Gastroesophageal sphincter (tissue), 4 donors: ENCODE measurements around the gene SGSH. TPM values are rescaled to one million over a fixed set of nuclear protein-coding genes. Genes with fewer than 3 reads are reported as not detected.

Experiments
- ATAC-seq: fragments of 150-250 bp; one replicate; pipeline ENCODE4 v1.9.1; 2016; ENCODE audit warnings: mild to moderate bottlenecking, moderate library complexity
- H3K27ac ChIP-seq, 4 donors: fragments of 200-600 bp; sonication (generic) in 3 of 4; 1 replicate in 3 of 4; 2 replicates in 1 of 4; pipeline ENCODE4 v1.5.1; 2016 to 2019
- H3K27me3 ChIP-seq: fragments of 200-600 bp; sonication (generic); one replicate; pipeline ENCODE4 v1.5.1; 2019
- H3K36me3 ChIP-seq, 2 donors: fragments of 200-600 bp; sonication (generic); one replicate each; pipeline ENCODE4 v1.5.1; 2019; ENCODE audit warnings: control low read depth in 1 of 2
- H3K4me1 ChIP-seq, 3 donors: fragments of 200-600 bp; sonication (generic); 1 replicate in 2 of 3; 2 replicates in 1 of 3; pipeline ENCODE4 v1.5.1; 2016 to 2019; ENCODE audit warnings: control low read depth in 2 of 3
- H3K4me3 ChIP-seq, 2 donors: fragments of 200-600 bp; sonication (generic); one replicate each; pipeline ENCODE4 v1.5.1; 2019; ENCODE audit warnings: mild to moderate bottlenecking in 1 of 2, moderate library complexity in 1 of 2
- H3K9me3 ChIP-seq, 3 donors: fragments of 200-600 bp; sonication (generic); one replicate each; pipeline ENCODE4 v1.5.1; 2017 to 2019; ENCODE audit warnings: control low read depth in 2 of 3
- CTCF ChIP-seq, 4 experiments: fragments of 200-600 bp in 2 of 4; fragments of 450-650 bp in 2 of 4; sonication (generic) in 1 of 4; IDR thresholded peaks; one replicate each; pipeline ENCODE4 v1.5.1; 2017 to 2019; ENCODE audit warnings: antibody characterized with exemption in 4 of 4, mild to moderate bottlenecking in 2 of 4, moderate library complexity in 2 of 4
- EP300 ChIP-seq: sonication (generic); formaldehyde crosslinking; IDR thresholded peaks from one replicate; pipeline ENCODE4 v1.6.1; 2017; ENCODE audit warnings: antibody characterized with exemption, mild to moderate bottlenecking
- POLR2A ChIP-seq, 2 donors: fragments of 450-650 bp; IDR thresholded peaks; one replicate each; pipeline ENCODE4 v1.6.1; 2017; ENCODE audit warnings: antibody characterized with exemption in 2 of 2, mild to moderate bottlenecking in 2 of 2, moderate library complexity in 1 of 2
- POLR2AphosphoS5 ChIP-seq: sonication (generic); formaldehyde crosslinking; IDR thresholded peaks from one replicate; pipeline ENCODE4 v1.6.1; 2017; ENCODE audit warnings: antibody characterized with exemption
- WGBS, 2 donors: methylation state at CpG; one replicate each; pipeline ENCODE4 v1.1.5; 2018; ENCODE audit warnings: low coverage in 1 of 2; 5-methylcytosine and 5-hydroxymethylcytosine counted together
- total RNA-seq, 4 donors: library from RNA; depleted of rRNA; stranded (reverse); fragments of >200 nt; gene quantifications; one replicate each; pipeline ENCODE4 v1.1.0, GENCODE V29; 2016

Gene SGSH
- total RNA-seq, 4 donors from 2014 or later, result 16.8 to 39.2 (median 18.2) TPM

GRCh38 chr17:80191865-80192661 lies 28.1 kb downstream of the SGSH start:
- ATAC-seq, result peak; percentile 19
- peaks cover 77% of the 10 kb centered on the region for H3K27me3 ChIP-seq
- 30 to 51% methylated on average over 14 to 23 of the region's 29 CpGs for WGBS, 2 donors
- H3K9me3 ChIP-seq, result no peaks in the 10 kb centered on the region
- TF ChIP-seq POLR2A (IDR thresholded peaks at IDR 0.05), result no peak
- TF ChIP-seq POLR2AphosphoS5, result no peak
- TF ChIP-seq EP300, result no peak
- no peak for TF ChIP-seq CTCF (IDR thresholded peaks at IDR 0.05)
- H3K36me3 ChIP-seq, result no peaks in the 10 kb centered on the region
- H3K4me3 ChIP-seq, result no peak overlapping the region
- peaks cover 0 to 22% (median 0%) of the 10 kb centered on the region in 3 donors for H3K4me1 ChIP-seq
- H3K27ac ChIP-seq, result no peak overlapping the region

- Histone ChIP-seq H3K27ac (no peak overlapping the region), H3K9me3 (no peaks in the 10 kb centered on the region), H3K36me3 (no peaks in the 10 kb centered on the region), H3K4me1 (peaks cover 0 to 22% (median 0%) of the 10 kb centered on the region in 3 donors), H3K27me3 (peaks cover 69% of the 10 kb centered on the region), H3K4me3 (no peak overlapping the region)
- ATAC-seq, result no peak
- WGBS, 2 donors, result 80 to 100% methylated on average over 1 of the region's 20 CpGs
- TF ChIP-seq EP300, result no peak
These were observed 28.9 kb downstream of the SGSH start for GRCh38 chr17:80191192-80191591.

- WGBS, 2 donors, result 90% methylated on average over 5 of the region's 10 CpGs; no CpG with 5 or more reads in 1 of the 2 donors
- H3K36me3 ChIP-seq, result no peaks in the 10 kb centered on the region
- TF ChIP-seq CTCF (IDR thresholded peaks at IDR 0.05) (no peak), EP300 (no peak), POLR2AphosphoS5 (no peak), POLR2A (IDR thresholded peaks at IDR 0.05) (no peak)
- no peaks in the 10 kb centered on the region for H3K9me3 ChIP-seq
- no peak for ATAC-seq
- peaks cover 0 to 22% (median 0%) of the 10 kb centered on the region in 3 donors for H3K4me1 ChIP-seq
- H3K27me3 ChIP-seq, result peaks cover 64% of the 10 kb centered on the region
- no peak overlapping the region for H3K4me3 ChIP-seq
- H3K27ac ChIP-seq, result no peak overlapping the region
These were observed 29.4 kb downstream of the SGSH start for GRCh38 chr17:80190716-80191115.

- H3K4me1 ChIP-seq, result peaks cover 0 to 22% (median 0%) of the 10 kb centered on the region in 3 donors
- 70% methylated on average over 2 of the region's 23 CpGs; no CpG with 5 or more reads in 1 of the 2 donors for WGBS, 2 donors
- no peak for ATAC-seq
- H3K4me3 ChIP-seq, result no peak overlapping the region
- no peak overlapping the region for H3K27ac ChIP-seq
- H3K9me3 ChIP-seq, result no peaks in the 10 kb centered on the region
- no peaks in the 10 kb centered on the region for H3K36me3 ChIP-seq
- H3K27me3 ChIP-seq, result peaks cover 53% of the 10 kb centered on the region
- TF ChIP-seq POLR2AphosphoS5 (no peak), CTCF (IDR thresholded peaks at IDR 0.05) (no peak), POLR2A (IDR thresholded peaks at IDR 0.05) (no peak), EP300 (no peak)
These were observed 30.5 kb downstream of the SGSH start for GRCh38 chr17:80189611-80190010.

GRCh38 chr17:80187515-80187941 lies 32.6 kb downstream of the SGSH start:
- no peaks in the 10 kb centered on the region for H3K36me3 ChIP-seq
- no peak overlapping the region for H3K4me3 ChIP-seq
- WGBS, 2 donors, result 30 to 57% methylated on average over 2 to 5 of the region's 18 CpGs
- H3K27ac ChIP-seq, result peak overlapping the region in 1 of 4 donors; percentile 20
- H3K27me3 ChIP-seq, result peaks cover 48% of the 10 kb centered on the region
- no peak for TF ChIP-seq CTCF (IDR thresholded peaks at IDR 0.05)
- no peak for TF ChIP-seq POLR2A (IDR thresholded peaks at IDR 0.05)
- no peak for TF ChIP-seq EP300
- TF ChIP-seq POLR2AphosphoS5, result no peak
- H3K9me3 ChIP-seq, result no peaks in the 10 kb centered on the region
- peaks cover 0 to 22% (median 0%) of the 10 kb centered on the region in 3 donors for H3K4me1 ChIP-seq
- ATAC-seq, result peak; percentile 83
